Measurements from ENCODE around the gene HS3ST2.

The HS3ST2 gene

GRCh38 chr16:22887445-22887844 is 73.5 kb downstream of the HS3ST2 start (continued):
- no peak for TF ChIP-seq ZNF248 (tag by site-specific recombination; IDR thresholded peaks at IDR 0.05)
- TF ChIP-seq ZNF488 (tag by site-specific recombination; IDR thresholded peaks at IDR 0.05), result no peak
- no peak for TF ChIP-seq HOXD13 (CRISPR knock-in tag; IDR thresholded peaks at IDR 0.05; ENCODE audit: borderline replicate concordance)
- no peak for TF ChIP-seq HIC1 (tag by site-specific recombination; IDR thresholded peaks at IDR 0.05)
- TF ChIP-seq ZNF660 (tag by site-specific recombination; IDR thresholded peaks at IDR 0.05), result no peak
- no peak for TF ChIP-seq OVOL3 (tag by site-specific recombination; IDR thresholded peaks at IDR 0.05)
- TF ChIP-seq ZNF629 (tag by site-specific recombination; IDR thresholded peaks at IDR 0.05), result 0 out of 2 replicates have a peak, but pooled peaks have one; percentile 31
- TF ChIP-seq PRDM10 (tag by site-specific recombination; IDR thresholded peaks at IDR 0.05), result no peak
- no peak for TF ChIP-seq MZF1 (tag by site-specific recombination; IDR thresholded peaks at IDR 0.05; ENCODE audit: borderline replicate concordance)
- no peak for TF ChIP-seq KLF9 (tag by site-specific recombination; IDR thresholded peaks at IDR 0.05; ENCODE audit: low read depth)
- no peak for TF ChIP-seq ZNF221 (tag by site-specific recombination; IDR thresholded peaks at IDR 0.05; ENCODE audit: borderline replicate concordance)
- no peak for TF ChIP-seq ZNF560 (tag by site-specific recombination; IDR thresholded peaks at IDR 0.05; ENCODE audit: borderline replicate concordance)
- TF ChIP-seq ZNF366 (tag by site-specific recombination; conservative IDR thresholded peaks at IDR 0.05), result peak; percentile 77
- TF ChIP-seq SP7 (tag by site-specific recombination; IDR thresholded peaks at IDR 0.05), result peak; percentile 30; the same call in 1 of the 2 replicates
- no peak for TF ChIP-seq PBX3 (CRISPR knock-in tag; IDR thresholded peaks at IDR 0.05)
- no peak for TF ChIP-seq ZNF18 (tag by site-specific recombination; IDR thresholded peaks at IDR 0.05)

GRCh38 chr16:22888791-22889190 is 74.8 kb downstream of the HS3ST2 start:
- CTCF ChIA-PET, result no interaction called here
- POLR2A ChIA-PET, result no interaction called here
- Histone ChIP-seq H3K9me3 (ENCODE audit: control insufficient read depth, insufficient read depth, low read depth, low read length) (no peaks in the 10 kb centered on the region), H3K4me1 (ENCODE audit: control insufficient read depth, insufficient read depth, low read length) (no peaks in the 10 kb centered on the region), H3K4me3 (ENCODE audit: low read depth, low read length) (no peak overlapping the region), H3K36me3 (ENCODE audit: control insufficient read depth in 2 of 2, insufficient read depth in 1 of 2, low read length in 2 of 2) (no peaks in the 10 kb centered on the region), H3K27ac (ENCODE audit: extremely low read depth, low read depth, low read length) (no peak overlapping the region)
- TF ChIP-seq REST (tag by site-specific recombination; IDR thresholded peaks at IDR 0.05) (peak; percentile 92), ZNF488 (tag by site-specific recombination; IDR thresholded peaks at IDR 0.05) (no peak)
